Activated T-cell treated with anti-CD3 and anti-CD28 coated beads, Interleukin-2, amount 50 U/mL, for 4 hours (primary cell): ENCODE measurements around the gene ASGR1. TPM values are rescaled to one million over a fixed set of nuclear protein-coding genes. Genes with fewer than 3 reads are reported as not detected.
A peak's percentile ranks its signal among the peaks of the same experiment; 100 is the strongest.

ENCODE experiments used
- ATAC-seq, 2 donors: fragments of 200-7000 bp; cut with Tn5 transposase; one replicate each; pipeline ENCODE4 v1.10.0; 2021
- DNase-seq: peaks from one replicate; pipeline ENCODE4 v3.0.0-alpha.2; 2020
- H3K27me3 Mint-ChIP-seq: one replicate; pipeline ENCODE4 v1.8.0; 2021; ENCODE audit warnings: low read depth, mixed read lengths
- H3K36me3 Mint-ChIP-seq: one replicate; pipeline ENCODE4 v1.8.0; 2022; ENCODE audit warnings: mixed read lengths; ENCODE audit not compliant: insufficient read depth
- H3K4me1 Mint-ChIP-seq: one replicate; pipeline ENCODE4 v1.8.0; 2021; ENCODE audit warnings: low read depth, mixed read lengths
- H3K4me3 Mint-ChIP-seq: one replicate; pipeline ENCODE4 v1.8.0; 2021; ENCODE audit warnings: mild to moderate bottlenecking, moderate library complexity, mixed read lengths
- H3K9me3 Mint-ChIP-seq: one replicate; pipeline ENCODE4 v1.8.0; 2021; ENCODE audit warnings: mixed read lengths
- total RNA-seq, 3 donors: library from RNA; stranded (reverse); gene quantifications; one replicate each; pipeline ENCODE4 v1.2.1, GENCODE V29; 2021

The ASGR1 gene
- total RNA-seq, 3 donors from 2014 or later = 0.63 to 1.3 (median 1.1) TPM

GRCh38 chr17:7219812-7220592 is 40.8 kb upstream of the ASGR1 start, which contains the start of the genes ACADVL and DLG4:
ACADVL (plus strand) TSS chr17:7219938; CDS start chr17:7219985, 47 bp downstream.
DLG4 (minus strand) TSS chr17:7219836.
- Mint-ChIP-seq H3K4me3 (peak within 1 kb of the TSS; percentile 94), H3K4me1 (peaks cover 53% of the 10 kb centered on the region), H3K9me3 (no peaks in the 10 kb centered on the region), H3K36me3 (peaks cover 12% of the 10 kb centered on the region), H3K27me3 (no peaks in the 10 kb centered on the region)
- DNase-seq = peak; percentile 73
- ATAC-seq = peak; percentile 69 to 71

- H3K4me3 Mint-ChIP-seq = peak overlapping the region; percentile 94
- no peak for DNase-seq
- no peaks in the 10 kb centered on the region for H3K9me3 Mint-ChIP-seq
Measured at GRCh38 chr17:7219229-7219811, 40.1 kb upstream of the ASGR1 start.

DNA sequence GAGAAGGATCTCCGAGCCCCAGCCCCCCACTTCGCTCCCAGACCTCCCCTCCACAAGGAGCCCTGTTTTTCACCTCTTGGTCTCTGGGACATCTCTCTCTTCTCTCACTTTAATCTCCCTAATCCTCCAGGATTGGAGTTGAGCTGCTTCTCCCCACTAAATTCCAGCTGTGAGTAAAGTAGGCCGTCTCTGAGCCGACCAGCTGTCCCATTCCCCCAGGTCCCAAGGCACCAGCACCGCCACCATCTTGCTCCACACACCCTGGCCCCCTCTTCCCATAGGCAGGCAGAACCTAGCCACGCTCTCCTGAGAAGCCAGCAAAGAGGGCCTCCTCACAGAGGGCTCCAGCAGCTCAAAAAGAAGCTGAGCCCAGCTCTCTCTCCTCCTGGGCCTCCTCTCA is 39.6 kb upstream of the ASGR1 start:
- no peaks in the 10 kb centered on the region for H3K27me3 Mint-ChIP-seq
- peaks cover 65% of the 10 kb centered on the region for H3K4me1 Mint-ChIP-seq
- ATAC-seq (no peak), DNase-seq (no peak)
- H3K9me3 Mint-ChIP-seq = no peaks in the 10 kb centered on the region
- peak overlapping the region; percentile 94 for H3K4me3 Mint-ChIP-seq
- peaks cover 8% of the 10 kb centered on the region for H3K36me3 Mint-ChIP-seq

More at GRCh38 chr17:7219229-7219811, 40.1 kb upstream of the ASGR1 start:
- peaks cover 59% of the 10 kb centered on the region for H3K4me1 Mint-ChIP-seq
- H3K27me3 Mint-ChIP-seq = no peaks in the 10 kb centered on the region
- no peak for ATAC-seq
- peaks cover 12% of the 10 kb centered on the region for H3K36me3 Mint-ChIP-seq

DNA sequence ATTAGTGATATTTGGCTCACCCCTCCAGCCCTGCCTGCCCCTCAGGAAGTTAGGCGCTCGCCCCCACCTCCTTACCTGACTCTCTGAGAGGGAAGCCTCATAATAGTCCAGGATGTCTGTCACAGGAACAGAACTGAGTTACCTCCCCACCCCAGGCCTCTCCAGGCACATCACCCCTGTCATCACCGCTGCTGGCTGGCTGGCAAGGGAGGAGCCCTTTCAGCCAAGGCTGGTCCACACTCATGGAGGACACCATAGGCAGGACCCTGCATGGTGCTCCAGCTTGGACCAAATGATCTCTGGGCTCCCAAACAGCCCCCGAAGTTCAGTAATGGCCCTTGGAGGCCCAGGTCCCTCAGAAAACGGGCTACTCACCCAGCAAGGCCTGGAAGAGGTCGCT is 39.0 kb upstream of the ASGR1 start:
- Mint-ChIP-seq H3K36me3 (peaks cover 3% of the 10 kb centered on the region), H3K9me3 (no peaks in the 10 kb centered on the region), H3K4me3 (peak overlapping the region; percentile 35), H3K27me3 (no peaks in the 10 kb centered on the region), H3K4me1 (peaks cover 70% of the 10 kb centered on the region)
- no peak for DNase-seq
- no peak for ATAC-seq

DNA sequence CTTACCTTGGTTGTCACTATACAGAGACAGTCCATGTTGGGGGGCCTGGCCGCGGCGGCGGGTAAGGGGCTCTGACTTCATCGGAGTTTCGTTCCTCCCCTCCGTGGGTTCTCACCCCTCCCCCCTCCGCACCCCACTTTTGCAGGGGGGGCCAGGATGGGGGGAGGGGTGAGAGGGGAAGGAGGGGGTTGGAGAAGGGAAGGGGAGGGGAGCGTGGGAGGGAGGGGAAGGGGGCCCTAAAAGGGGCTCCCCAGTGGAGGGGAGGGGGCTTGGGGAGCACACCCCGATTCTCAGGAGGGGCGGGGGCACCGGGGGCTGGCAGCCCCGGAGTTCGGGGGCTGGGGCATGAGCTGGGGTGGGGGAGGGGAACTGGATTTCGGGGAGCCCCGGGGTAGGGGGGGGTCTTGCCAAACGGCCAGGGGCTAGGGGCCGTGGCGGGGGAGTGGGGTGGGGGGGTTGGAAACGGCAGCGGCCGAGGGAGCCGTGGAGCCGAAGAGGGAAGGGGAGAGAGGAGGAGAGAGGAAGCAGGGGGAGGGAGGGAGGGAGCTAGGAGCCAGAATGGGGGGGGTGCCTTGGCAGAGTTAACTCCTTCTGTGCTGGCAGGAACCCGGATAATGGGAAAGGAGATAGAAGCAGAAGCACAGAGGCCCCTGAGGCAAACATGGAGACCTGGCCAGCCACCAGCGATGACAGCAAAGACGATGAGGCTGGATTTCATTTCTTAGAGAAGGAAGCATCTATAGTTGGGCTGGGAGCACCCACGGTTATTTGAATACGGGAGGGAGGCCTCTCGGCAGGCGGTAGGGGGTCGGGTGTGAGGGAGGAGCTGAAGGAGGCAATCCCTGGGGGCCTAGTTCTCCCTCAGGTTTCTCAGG is 38.2 kb upstream of the ASGR1 start:
- Mint-ChIP-seq H3K27me3 (no peaks in the 10 kb centered on the region), H3K4me3 (peak overlapping the region; percentile 58), H3K36me3 (peaks cover 3% of the 10 kb centered on the region), H3K9me3 (no peaks in the 10 kb centered on the region), H3K4me1 (peaks cover 70% of the 10 kb centered on the region)
- ATAC-seq (no peak), DNase-seq (no peak)

DNA sequence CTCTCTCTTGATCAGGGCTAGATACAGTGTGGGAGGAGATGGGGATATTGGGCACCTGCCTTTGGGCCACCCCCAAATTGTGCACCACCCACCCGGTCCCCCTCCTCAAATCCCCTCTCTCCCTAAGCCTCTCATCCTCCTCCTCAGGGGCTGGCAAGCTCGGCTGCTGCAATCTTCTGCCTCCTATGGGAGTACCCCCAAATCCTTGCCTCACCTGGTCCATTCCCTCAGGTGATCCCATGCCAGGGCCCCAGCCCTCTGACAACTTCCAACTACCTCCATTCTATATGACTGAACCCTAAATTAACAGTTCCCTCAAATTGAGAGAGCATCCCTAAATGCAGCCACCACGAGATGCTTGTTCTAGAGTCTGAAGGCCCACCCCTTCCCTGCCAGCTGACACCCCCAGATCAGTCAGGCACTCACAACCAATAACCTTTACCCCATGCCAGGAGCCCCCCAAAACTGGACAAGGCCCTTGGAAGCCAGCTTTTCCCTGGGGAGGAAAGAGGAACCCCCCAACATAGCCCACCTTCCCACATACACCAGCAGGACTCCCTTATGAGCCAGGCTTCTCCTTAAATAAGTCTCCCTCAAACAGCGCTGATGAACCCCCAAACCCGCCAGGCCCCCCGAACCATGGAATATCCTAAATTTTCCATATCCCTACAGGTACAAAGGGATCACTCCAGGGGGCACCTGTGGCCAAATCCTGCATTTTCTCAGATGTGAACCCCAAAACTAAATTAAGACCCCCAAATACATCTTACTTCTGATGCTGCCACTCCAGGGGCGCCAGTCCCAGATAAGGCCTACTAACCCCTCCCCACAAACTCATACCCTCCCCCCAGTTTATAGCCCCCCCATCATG is 37.3 kb upstream of the ASGR1 start:
- no peak for DNase-seq
- no peak for ATAC-seq
- H3K4me1 Mint-ChIP-seq = peaks cover 75% of the 10 kb centered on the region
- H3K27me3 Mint-ChIP-seq = peaks cover 6% of the 10 kb centered on the region
- peaks cover 3% of the 10 kb centered on the region for H3K36me3 Mint-ChIP-seq
- no peaks in the 10 kb centered on the region for H3K9me3 Mint-ChIP-seq
- peak overlapping the region; percentile 37 for H3K4me3 Mint-ChIP-seq

- ATAC-seq (no peak), DNase-seq (no peak)
- Mint-ChIP-seq H3K36me3 (no peaks in the 10 kb centered on the region), H3K4me3 (peak overlapping the region; percentile 37), H3K9me3 (no peaks in the 10 kb centered on the region), H3K27me3 (peaks cover 6% of the 10 kb centered on the region), H3K4me1 (peaks cover 67% of the 10 kb centered on the region)
Measured at GRCh38 chr17:7215652-7216180, 36.5 kb upstream of the ASGR1 start.

GRCh38 chr17:7215136-7215638 is 36.0 kb upstream of the ASGR1 start:
- Mint-ChIP-seq H3K27me3 (peaks cover 6% of the 10 kb centered on the region), H3K4me1 (peaks cover 63% of the 10 kb centered on the region), H3K4me3 (peak overlapping the region; percentile 84), H3K9me3 (no peaks in the 10 kb centered on the region), H3K36me3 (no peaks in the 10 kb centered on the region)
- ATAC-seq = no peak
- no peak for DNase-seq

DNA sequence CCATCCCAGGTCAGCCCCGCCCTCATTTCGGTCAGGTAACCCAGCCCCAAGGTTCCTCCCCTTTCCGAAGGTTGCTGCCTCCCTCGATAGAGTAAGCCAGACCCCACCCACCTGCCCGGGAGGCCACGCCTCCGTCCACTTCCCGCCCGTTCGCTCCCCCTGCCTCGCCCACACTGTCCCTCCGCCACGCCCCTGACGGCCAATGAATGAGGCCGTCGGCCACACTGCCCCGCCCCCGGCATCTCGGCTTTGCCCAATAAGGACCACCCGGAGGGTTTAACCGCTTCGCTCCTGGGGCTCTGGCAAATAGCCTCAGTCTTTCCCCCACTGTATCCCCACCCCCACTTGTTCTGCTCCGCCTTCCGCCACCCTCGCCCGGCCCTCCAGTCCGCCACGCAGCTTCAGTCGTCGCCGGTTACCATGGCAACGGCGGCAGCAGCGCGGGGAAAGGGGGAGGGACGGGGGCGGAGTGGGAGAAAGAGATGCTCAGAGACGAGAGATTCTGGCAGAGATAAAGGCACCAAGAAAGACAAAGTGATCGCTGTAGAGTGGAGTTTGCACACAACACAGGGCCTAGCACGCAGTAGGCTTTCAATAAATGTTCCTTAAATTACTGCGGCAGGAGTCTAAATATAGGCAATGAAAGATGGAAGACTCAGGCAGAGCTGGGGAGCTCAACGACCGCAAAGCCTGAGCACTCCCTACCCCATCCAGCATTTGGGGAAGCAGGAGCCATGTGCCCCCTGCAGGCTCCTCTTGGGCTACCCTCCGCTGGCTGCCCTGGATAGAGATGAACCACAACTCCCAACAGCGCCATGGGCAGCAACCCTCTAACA is 35.3 kb upstream of the ASGR1 start:
- Mint-ChIP-seq H3K4me3 (peak overlapping the region; percentile 84), H3K27me3 (peaks cover 6% of the 10 kb centered on the region), H3K4me1 (peaks cover 61% of the 10 kb centered on the region), H3K9me3 (no peaks in the 10 kb centered on the region), H3K36me3 (no peaks in the 10 kb centered on the region)
- DNase-seq (peak; percentile 99), ATAC-seq (peak; percentile 81 to 82)

DNA sequence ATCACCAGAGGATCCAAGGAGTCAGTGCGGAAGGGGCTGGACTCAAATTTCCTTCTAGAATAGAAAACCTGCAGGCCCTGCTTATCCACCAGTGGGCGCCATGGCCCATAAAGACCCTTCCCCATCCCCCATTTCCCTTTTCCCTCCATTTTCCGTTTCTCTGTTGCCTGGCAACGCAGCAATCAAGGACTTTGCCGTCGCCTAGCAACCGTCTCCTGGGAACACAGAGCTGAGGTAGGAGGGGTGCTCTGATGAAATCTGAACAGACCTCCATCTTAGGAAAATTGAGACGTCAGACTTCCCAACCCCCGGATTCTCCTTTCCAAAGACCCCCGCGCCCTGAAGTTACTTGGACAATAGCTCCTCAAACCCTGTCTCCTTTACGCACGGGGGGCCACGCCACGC is 34.7 kb upstream of the ASGR1 start:
- DNase-seq (no peak), ATAC-seq (no peak)
- H3K4me3 Mint-ChIP-seq = peak overlapping the region; percentile 84
- H3K36me3 Mint-ChIP-seq = no peaks in the 10 kb centered on the region
- peaks cover 55% of the 10 kb centered on the region for H3K4me1 Mint-ChIP-seq
- no peaks in the 10 kb centered on the region for H3K9me3 Mint-ChIP-seq
- peaks cover 6% of the 10 kb centered on the region for H3K27me3 Mint-ChIP-seq

DNA sequence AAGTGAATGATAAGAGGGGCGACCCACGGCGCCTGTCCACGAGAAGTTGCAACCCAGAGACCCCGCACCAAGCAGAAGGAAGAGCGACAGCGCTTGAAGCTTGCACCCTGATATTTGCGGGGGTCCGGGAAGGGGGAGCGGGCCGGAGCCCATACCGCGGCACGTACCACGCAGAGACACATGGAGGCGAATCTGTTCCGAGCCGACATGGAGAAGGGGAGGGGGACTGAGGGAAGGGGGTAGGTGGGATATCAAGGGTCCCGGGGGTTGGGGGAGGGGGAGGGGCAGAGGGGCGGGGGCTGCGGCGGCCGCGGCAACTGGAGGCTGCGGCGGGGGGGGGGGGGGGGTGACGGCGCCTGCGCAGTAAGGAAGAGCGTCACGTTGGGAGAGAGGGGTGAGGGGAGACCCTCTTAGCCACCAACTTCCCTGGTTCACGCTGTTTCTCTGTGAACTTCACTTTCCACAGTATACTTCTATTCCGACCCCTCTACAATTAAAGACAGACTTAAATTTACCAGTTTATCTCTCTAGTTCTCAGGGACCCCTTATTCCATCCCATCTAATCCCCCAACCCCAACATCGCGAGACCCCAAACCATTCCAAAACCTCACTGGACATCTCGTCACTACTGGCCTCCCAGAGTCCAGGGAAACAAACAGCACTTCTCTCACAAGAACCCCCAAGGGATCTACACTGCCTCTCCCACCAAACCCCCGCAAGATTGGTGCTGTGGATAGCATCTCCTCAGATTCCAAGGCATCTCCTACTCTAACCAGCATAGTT is 32.5 kb upstream of the ASGR1 start:
- peaks cover 39% of the 10 kb centered on the region for H3K4me1 Mint-ChIP-seq
- ATAC-seq = no peak
- no peaks in the 10 kb centered on the region for H3K36me3 Mint-ChIP-seq
- no peaks in the 10 kb centered on the region for H3K9me3 Mint-ChIP-seq
- peaks cover 6% of the 10 kb centered on the region for H3K27me3 Mint-ChIP-seq
- H3K4me3 Mint-ChIP-seq = no peak overlapping the region
- DNase-seq = no peak
